GM18520 (cell line): ENCODE results near the gene CAB39.
"Not testable (repeated sequence)": the region's sequence is repeated elsewhere in the genome, so short reads cannot be mapped to it uniquely, and the experiment has no call there.

Source experiments
- ATAC-seq: cut with Tn5 transposase; IDR thresholded peaks from one replicate; pipeline ENCODE4 v1.9.1; 2021; ENCODE audit not compliant: unreplicated experiment

Gene CAB39

DNA sequence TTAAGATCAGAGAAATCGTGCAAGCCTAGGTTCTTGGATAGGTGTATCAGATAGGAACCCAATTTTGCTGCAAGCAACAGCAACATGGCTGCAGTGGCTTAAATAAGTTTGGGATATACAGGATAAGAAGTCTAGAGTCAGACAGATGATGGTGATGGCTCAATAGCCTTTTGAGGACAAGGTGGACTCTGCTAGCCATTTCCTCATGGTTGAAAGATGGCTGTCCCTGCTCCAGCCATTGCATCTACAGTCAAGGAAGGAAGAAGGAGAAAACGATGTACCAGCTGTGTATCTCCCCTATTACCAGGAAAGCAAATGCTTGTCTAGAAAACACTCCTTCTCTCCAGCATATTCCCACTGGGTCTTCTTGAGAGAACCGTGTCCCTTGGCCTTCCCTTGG lies 30.1 kb upstream of the CAB39 start:
- no peak for ATAC-seq

DNA sequence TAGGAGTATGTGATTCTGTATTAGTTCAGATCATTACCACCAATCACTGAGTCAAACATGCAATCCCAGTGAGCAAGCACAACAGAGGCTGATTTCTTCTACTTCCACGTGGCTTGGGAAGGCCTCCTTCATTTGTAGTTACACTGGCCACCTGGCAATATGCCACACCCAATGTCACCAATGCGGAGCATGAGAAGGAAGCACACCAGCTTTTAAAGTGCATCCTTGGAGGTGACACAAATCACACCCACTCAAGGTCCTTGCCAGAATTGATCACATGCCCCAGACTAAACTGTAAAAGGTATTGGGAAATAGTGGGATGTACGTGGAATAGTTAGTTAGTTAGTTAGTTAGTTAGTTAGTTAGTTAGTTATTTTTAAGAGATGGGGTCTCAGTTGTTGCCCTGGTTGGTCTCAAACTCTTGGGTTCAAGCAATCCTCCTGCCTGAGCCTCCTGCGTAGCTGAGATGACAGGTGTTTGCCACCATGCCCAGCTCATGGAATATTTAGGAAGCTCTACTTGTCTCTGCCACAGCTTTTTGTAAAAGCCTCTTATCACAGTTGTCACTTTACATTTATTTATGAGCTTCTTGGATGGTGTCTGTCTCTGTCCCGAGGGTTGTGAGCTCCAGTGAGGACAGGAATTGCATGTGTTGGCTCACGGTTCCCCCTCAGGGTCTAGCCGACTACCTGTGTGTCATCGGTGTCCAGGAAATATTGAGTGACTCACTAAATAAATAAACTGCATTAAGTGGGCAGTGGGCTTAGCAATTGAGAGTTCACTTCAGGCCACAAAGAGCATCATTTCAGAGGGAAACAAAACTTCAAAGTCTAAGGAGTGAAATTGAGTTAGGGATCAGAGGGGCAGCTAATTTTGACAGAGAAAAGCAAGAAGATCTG lies 28.1 kb upstream of the CAB39 start:
- no peak for ATAC-seq

DNA sequence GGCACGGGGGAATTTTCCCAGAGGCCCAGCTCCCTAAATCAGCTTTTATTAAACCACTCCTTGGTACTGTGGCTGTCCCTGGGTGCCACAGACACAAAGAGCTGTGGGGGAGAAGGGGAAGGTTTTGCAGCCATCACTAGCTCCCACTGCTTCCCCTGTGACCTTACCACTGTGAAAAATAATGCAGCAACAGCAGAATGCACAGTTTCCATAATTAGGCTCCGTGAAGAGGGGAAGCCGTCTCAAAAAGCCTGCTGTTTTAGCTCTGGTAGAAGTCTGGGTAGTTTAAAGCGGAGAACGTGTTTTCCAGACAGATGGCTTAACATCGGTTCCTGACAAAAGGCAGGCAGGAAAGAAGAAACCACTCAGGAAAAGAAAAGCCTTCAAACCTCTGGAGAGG lies 27.5 kb upstream of the CAB39 start:
- ATAC-seq, result no peak

DNA sequence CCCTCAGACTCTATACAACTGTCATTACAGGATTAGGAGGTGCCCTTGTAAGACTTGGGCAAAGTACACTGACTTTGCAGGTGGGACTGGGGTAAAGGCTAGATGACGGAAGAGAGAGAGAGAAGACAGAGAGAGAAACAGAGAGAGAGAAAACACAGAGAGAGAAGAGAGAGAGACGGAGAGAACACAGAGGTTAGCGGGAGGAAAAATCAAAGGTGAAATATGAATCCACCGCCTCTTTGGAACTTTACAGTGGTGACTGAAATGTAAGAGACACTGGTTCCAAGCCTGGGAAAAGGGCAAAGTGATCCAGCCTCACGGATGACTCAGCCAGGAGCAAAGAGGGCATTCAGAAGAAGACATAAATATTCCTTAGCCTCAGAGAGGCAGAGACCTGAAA lies 25.1 kb upstream of the CAB39 start:
- ATAC-seq, result no peak

DNA sequence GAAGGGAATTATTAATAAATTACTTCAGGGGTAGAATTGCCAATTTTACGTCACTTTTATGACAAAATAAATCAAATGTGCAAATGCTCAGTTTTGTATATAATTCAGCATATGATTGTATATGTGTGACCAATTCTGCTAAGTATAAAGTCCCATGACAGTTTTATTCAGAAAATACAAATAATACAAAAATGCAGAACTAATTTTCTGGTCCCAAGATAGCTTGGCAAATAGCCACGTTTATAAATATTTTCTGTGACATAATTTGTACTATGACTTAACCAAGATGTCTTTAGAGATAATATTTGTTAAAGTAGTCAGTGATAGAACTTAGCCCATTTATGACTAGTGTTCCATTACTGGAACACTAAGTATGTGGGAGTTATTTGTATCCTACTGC lies 24.2 kb upstream of the CAB39 start:
- ATAC-seq, result no peak

DNA sequence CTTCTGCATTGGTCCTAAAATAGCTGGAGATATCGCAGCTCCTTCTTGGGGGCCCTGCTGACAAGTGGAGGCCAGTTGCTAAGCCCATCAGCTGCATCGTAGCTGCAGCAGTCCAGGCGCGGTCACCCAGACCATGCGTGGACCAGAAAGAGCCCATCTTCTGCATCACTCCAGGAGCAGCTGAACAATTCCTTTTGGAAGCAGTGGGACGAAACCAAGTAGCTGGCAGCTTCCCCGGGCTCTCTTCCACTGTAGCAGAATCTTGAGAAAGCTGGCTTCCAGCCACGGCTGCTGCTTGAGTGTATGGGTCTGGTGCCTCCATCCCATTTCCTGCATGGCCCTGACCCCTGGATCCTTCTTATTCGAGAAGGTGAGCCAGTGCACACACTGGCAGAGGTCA lies 22.2 kb upstream of the CAB39 start:
- no peak for ATAC-seq

DNA sequence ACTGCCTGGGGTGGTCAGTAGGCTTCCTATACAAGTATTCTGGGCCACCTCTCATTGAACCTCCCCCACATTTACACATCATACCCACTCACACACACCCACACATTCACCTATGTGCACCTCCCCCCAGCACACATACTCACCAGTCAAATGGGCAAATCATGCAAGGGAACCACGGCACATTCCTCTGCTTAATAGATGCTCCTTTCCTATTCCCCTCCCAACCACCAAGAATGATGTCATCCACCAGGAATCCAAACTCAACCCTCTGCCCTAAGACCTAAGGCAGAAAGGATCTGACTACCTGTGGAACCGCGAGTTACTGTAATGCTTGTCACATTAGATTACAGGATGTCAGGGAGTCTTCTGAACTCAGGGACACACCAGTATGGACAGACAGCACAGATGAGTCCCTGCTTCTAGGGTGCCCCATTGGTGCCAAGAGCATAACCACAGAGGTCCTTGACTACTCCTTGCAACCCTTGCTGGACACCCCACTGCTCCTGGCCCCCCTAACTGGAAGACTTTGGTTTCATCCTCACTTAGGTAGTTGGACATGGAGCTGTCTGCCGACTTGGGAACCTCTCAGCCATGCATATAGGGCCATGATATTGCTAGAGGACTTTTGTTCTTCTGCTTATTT lies 21.5 kb upstream of the CAB39 start:
- ATAC-seq, result no peak

DNA sequence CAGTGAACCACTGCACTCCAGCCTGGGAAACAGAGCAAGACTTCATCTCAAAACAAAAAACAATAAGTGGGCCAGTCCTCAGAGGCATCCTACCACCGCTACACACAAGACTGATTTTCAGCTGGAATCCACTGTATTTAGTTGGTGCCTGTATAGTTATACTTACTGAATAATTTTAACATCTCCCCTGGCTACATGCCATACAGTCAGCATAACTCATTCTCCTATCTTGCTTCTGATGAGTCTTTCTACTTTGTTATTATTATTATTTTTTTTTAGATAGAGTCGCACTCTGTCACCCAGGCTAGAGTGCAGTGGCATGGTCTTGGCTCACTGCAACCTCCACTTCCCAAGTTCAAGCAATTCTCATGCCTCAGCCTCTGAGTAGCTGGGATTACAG lies 19.9 kb upstream of the CAB39 start:
- ATAC-seq, result no peak

DNA sequence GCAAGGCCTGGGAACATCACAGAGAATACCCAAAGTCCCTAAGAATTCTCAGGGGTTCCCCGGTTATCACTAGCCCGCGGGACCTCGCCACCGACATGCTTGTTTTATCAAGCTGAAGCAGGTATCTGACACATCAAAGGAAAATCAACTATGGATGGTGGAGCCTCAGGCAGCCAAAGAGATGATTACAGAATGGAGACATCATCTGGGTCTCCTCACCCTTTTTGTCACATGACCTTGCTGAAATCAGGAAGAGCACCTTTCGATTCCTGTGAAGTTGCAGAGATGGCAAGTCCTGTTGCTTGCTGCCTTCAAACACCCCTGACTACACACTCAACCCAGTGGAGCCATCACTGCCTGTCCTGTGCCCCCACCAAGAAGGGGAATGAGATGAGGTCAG lies 19.2 kb upstream of the CAB39 start:
- no peak for ATAC-seq

DNA sequence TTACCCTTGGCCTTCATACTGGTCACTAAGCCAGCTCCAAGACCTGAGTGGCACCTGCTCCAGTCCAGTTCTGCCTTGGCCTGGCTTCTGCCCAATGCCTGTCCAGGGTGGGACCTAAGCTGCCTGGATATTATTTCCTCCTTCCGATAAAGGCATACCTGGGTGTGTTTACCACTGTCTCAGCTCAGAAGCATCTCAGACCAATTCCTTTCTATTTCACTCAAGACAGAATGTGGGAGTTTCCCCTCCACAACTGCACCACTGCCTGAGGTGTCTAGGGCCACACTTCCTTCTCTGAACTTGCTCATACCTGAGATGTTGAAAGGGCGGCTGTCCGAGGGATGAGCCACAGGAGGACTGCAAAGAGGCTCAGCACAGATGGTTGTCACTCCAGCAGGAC lies 18.4 kb upstream of the CAB39 start:
- ATAC-seq, result peak; percentile 61

DNA sequence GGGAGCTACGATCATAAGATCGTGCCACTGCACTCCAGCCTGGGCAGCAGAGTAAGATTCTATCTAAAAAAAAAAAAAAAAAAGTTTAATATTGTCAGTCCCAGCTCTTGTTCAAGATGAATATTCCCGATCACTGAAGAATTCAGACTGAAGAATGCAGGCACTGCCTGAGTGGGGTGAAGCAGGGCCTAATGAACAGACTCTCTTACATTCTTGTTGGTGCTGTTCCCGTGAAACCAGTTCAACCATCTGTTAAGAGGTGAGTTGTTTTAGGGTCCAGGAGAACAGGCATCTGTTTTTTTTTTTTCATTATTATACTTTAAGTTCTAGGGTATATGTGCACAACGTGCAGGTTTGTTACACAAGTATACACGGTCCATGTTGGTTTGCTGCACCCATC lies 17.1 kb upstream of the CAB39 start:
- ATAC-seq, result no peak

DNA sequence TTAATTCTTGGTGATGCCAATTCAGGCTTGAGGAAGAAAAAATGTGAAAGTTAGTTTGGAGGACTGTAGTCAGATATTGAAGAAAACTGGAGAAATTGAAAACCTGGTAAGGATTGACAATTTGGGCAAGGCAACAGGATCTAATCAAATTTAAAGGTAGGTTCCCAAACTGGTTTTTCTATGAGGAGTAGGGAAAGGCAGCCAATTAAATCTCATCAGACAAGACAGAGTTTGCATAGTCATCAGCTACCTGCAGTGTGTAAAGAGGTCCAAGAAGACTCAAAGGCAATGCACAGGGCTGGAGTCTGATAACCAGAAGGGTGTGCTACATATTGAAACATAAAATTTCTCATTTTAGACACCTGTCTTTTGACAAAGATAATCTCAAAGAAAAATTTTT lies 16.0 kb upstream of the CAB39 start:
- ATAC-seq, result no peak

DNA sequence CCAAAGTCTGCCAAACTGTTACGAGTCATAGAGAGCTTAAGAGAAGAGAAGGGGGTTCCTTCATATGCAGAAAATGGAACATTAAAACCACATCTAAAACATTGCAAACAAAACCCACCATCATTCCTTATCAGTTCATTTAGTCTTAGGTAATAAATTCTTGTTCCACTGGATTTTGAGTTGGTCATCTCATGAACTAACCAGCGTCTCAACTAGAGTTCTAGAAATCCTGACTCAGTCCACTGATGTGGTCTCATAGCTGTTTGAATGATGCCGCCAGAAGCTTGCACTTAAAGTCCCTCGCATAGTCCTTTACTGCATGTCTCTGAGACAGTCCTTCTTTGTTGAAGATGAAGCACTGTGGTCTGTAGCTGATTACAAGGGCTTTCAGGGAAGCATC lies 15.0 kb upstream of the CAB39 start:
- ATAC-seq, result no peak

DNA sequence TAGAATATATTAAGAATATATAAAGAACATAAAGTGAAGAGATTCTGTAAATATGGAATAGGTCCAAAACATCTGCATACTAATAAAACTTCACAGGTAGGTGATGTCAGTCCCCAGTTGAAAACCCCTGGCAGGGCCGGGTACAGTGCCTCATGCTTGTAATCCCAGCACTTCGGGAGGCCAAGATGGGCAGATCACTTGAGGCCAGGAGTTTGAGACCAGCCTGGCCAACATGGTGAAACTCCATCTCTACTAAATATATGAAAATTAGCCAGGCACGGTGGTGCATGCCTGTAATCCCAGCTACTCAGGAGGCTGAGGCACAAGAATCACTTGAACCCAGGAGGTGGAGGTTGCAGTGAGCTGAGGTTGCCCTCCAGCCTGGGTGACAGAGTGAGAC lies 13.9 kb upstream of the CAB39 start:
- not testable (repeated sequence) for ATAC-seq

DNA sequence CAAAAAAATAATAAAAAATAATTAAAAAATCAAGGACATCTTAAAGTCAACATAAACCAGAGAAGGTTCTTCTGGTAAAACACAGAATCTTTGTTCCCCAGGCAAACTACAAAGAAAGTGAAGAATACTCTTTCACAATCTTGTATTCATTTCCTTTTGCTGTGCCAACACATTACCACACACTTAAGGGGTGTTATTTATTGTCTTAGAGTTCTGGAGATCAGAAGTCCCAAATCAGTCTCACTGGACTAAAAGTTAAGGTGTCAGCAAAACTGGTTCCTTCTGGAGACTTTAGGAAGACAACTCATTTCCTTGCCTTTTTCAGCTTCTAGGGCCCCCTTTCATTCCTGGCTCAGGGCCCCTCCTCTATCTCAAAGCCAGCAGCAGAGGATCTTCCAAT lies 12.2 kb upstream of the CAB39 start:
- ATAC-seq, result no peak

DNA sequence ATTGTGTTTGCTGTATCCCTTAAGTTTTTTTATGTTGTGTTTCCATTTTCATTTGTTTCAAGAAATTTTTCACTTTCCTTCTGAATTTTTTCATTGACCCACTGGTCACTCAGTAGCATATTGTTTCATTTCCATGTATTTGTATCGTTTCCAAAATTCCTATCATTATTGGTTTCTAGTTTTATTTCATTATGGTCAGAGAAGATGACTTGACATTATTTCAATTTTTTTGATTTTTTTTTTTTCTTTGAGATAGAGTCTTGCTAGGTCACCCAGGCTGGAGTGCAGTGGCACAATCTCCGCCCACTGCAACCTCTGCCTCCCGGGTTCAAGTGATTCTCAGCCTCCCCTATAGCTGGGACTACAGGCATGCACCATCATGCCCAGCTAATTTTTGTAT lies 11.3 kb upstream of the CAB39 start:
- ATAC-seq, result no peak

DNA sequence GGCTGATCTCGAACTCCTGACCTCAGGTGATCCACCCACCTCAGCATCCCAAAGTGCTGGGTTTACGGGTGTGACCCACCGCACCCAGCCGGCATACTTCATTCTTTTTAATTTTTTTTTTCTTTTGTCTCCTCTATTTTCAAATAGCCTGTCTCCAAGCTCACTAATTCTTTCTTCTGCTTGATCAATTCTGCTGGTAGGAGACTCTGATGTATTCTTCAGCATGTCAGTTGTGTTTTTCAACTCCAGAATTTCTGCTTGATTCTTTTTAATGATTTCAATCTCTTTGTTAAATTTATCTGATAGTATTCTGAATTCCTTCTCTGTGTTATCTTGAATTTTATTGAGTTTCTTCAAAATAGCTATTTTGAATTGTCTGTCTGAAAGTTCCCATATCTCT lies 10.2 kb upstream of the CAB39 start:
- not testable (repeated sequence) for ATAC-seq

DNA sequence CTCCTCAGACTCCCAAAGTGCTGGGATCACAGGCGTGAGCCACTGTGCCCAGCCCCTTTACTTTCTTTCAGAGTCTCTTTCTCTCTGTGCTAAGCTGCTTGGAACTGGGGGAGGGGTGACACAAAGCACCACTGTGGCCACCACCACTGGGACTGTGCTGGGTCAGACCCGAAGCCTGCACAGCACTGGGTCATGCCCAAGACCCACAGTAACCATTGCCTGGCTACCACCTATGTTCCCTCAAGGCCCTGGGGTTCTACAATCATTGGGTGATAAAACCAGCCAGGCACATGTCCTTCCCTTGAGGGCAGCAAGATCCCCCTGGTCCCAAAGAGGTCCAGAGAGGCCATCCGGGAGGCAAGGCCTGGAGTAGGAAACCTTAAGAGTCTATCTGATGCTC lies 9.1 kb upstream of the CAB39 start:
- ATAC-seq, result no peak

DNA sequence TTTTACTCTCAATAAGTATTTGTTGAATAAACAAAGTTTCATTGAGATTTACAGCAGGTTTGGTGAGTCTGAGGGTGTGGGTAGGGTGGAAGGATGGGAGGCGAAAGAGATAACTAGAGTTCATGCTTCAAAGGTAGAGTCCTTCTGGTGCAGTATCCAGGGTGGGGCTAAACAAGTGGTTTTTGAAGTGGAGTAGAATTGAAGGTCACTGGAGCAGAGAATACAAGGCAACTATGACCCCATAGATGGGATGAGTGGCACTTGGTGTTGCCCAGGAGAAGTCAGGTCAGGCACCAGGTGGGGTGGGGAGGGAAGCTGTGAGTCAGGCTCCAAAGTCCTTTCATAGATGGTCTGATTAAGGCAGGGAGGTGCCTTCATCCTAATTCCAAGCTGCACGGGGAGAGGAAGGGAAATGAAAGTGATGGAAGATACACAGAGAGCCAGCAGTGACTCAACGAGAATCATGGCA lies 6.6 kb upstream of the CAB39 start:
- no peak for ATAC-seq

DNA sequence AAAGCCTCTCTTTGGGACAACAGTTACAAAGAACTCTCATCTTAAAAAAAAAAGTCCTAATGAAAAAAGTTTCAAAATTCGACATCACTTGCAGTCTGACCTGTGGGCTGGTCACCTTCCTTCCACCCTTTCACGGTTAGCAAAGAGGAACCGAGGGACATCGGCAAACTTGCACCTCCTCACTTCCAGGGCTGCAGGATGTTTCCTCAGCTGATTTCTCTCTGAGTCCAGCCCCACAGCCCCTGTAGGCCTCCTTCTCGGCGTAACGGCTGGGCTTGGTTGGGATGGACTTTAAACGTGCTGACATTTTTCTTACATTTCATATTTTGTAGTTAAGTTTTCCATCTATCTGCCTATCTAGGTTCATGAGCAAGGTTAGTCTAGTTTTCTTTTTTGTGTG lies 5.7 kb upstream of the CAB39 start:
- ATAC-seq, result no peak

DNA sequence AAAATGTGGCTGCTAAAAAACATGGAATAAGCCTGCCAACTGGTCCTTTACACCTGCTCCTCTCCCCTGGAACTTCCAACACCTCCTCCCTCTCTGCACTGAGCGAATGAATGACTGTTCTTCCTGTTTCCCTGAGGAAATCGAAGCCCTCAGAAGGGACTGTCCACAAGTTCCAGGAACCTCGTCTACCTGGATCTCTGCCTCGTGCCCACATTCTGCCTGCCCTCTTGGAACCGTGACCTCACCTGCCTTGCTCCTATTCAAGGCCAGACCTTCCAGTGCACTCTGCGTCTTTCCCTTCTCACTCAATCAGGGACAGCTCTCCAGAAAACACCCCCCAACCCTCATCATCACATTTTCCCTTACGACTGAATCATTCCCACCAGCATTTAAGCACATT lies 4.4 kb upstream of the CAB39 start:
- ATAC-seq, result no peak

DNA sequence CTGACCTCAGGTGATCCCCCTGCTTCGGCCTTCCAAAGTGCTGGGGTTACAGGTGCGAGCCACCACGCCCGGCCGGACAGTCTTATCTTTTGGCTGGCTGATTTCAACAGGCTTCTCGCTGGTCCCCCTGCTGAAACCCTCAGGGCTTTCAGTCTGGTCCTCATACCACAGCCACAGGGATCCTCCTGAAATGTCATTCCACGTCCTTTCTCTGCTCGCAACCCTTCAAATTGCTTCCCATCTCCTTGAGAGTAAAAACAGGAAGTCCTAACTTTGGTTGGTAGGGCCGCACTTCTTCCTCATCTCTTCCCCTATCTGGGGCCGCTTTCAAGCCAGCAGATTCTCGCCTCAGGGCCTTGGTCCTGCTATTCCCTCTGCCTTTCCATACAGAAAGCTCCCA lies 1.4 kb upstream of the CAB39 start:
- ATAC-seq, result no peak
